Natural killer cell (primary cell): ENCODE data around the gene DACH1. TPM values are rescaled to one million over a fixed set of nuclear protein-coding genes. Genes with fewer than 3 reads are reported as not detected.

Experiments
- ATAC-seq, 3 donors: fragments of 150-1000 bp in 2 of 3; fragments of 200-7000 bp in 1 of 3; cut with Tn5 transposase; 1 replicate in 1 of 3; 2 replicates in 2 of 3; pipeline ENCODE4 v1.10.0; 2021; ENCODE audit warnings: mild to moderate bottlenecking in 2 of 3, moderate library complexity in 2 of 3
- DNase-seq, 2 donors: peaks; one replicate each; pipeline versions ENCODE4 v3.0.0 to v3.0.0-alpha.2; 2013 to 2021; ENCODE audit warnings: mixed read lengths in 1 of 2
- H3K27ac ChIP-seq: one replicate; pipeline ENCODE4 v1.5.1; 2013; ENCODE audit warnings: mild to moderate bottlenecking, low read length
- H3K27me3 ChIP-seq: one replicate; pipeline ENCODE4 v1.6.1; 2013; ENCODE audit warnings: low read length; ENCODE audit not compliant: control insufficient read depth, insufficient read depth
- H3K36me3 ChIP-seq: one replicate; pipeline ENCODE4 v1.6.1; 2013; ENCODE audit warnings: low read length; ENCODE audit not compliant: control insufficient read depth, insufficient read depth
- H3K4me1 ChIP-seq: one replicate; pipeline ENCODE4 v1.6.1; 2013; ENCODE audit warnings: low read length; ENCODE audit not compliant: control insufficient read depth, insufficient read depth
- H3K4me3 ChIP-seq: one replicate; pipeline ENCODE4 v1.5.1; 2013; ENCODE audit warnings: low read length
- H3K9me3 ChIP-seq: one replicate; pipeline ENCODE4 v1.6.1; 2013; ENCODE audit warnings: low read length; ENCODE audit not compliant: control insufficient read depth, insufficient read depth
- H3K27ac Mint-ChIP-seq, 2 donors: one replicate each; pipeline ENCODE4 v1.8.0; 2022; ENCODE audit warnings: mild to moderate bottlenecking in 2 of 2, mixed read lengths in 2 of 2, moderate library complexity in 1 of 2
- H3K27me3 Mint-ChIP-seq, 2 donors: one replicate each; pipeline ENCODE4 v1.8.0; 2022; ENCODE audit warnings: low read depth in 2 of 2, mixed read lengths in 2 of 2
- H3K36me3 Mint-ChIP-seq: one replicate; pipeline ENCODE4 v1.8.0; 2022; ENCODE audit warnings: mixed read lengths
- H3K4me1 Mint-ChIP-seq, 2 donors: one replicate each; pipeline ENCODE4 v1.8.0; 2022; ENCODE audit warnings: mixed read lengths in 2 of 2
- H3K4me3 Mint-ChIP-seq: one replicate; pipeline ENCODE4 v1.8.0; 2022; ENCODE audit warnings: mild to moderate bottlenecking, moderate library complexity, mixed read lengths
- H3K9me3 Mint-ChIP-seq, 2 donors: one replicate each; pipeline ENCODE4 v1.8.0; 2022; ENCODE audit warnings: mixed read lengths in 2 of 2
- CTCF ChIP-seq: fragments of 200-600 bp; IDR thresholded peaks from one replicate; pipeline ENCODE4 v1.8.0; 2022; ENCODE audit warnings: antibody characterized with exemption
- WGBS: methylation state at CpG from one replicate; pipeline ENCODE4 v1.1.7; 2013; ENCODE audit warnings: missing lambda C conversion rate; ENCODE audit not compliant: insufficient coverage; 5-methylcytosine and 5-hydroxymethylcytosine counted together
- intact Hi-C: fragments of 100-400 bp; cut with micrococcal nuclease; formaldehyde crosslinking; loops from one replicate; pipeline ENCODE4 v1.14.2; 2022
- total RNA-seq, 4 donors: library from RNA; stranded (reverse); fragments of 120-200 nt in 1 of 4; gene quantifications; one replicate each; pipeline versions ENCODE4 v1.2.3 to v1.2.4, GENCODE V29; 2013 to 2022

Gene DACH1
- total RNA-seq, 3 donors from 2014 or later (not counting 1 experiment from before 2014, with no cell fraction given): 0.29 to 2.3 (median 0.49) TPM

DNA sequence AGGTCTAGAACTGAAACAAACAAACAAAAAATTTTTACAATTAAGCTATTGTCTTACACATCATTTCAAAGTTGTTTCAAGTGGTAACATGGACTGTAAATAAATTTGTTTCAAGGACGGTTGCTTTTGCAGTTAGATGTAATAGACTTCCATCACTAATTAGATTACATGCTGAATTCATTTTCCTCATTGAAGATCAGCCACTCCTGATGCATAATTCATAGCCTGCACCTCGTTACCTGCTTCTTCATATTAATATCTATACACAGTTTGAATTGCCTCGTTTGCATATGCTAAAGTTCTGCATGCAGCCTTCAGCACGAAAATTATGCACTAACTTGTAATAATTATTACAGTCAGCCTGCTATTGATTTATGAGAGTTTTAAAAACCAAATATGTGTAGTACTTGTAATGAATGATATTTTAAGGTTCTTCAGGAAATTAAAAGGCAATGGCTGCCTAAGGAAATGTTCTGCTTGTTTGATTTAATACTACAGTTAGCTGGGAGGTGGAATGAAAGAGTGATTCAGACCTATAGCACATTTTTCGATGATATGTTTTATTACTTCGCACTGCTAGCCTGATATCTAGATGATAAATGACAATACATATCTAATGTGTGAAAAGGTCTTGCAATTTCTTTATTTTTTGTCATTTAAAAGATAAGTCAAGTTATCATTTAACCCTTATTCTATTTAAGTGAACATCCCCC lies 184.9 kb downstream of the DACH1 start:
- no peaks in the 10 kb centered on the region for H3K36me3 ChIP-seq
- H3K27ac ChIP-seq: no peak overlapping the region
- no peak for ATAC-seq
- no peaks in the 10 kb centered on the region for H3K36me3 Mint-ChIP-seq
- no peak overlapping the region for H3K27ac Mint-ChIP-seq
- DNase-seq: no peak
- no peak overlapping the region for H3K4me3 ChIP-seq
- no peaks in the 10 kb centered on the region for H3K4me1 Mint-ChIP-seq
- intact Hi-C loops: no loop called here
- no peak overlapping the region for H3K4me3 Mint-ChIP-seq
- no peaks in the 10 kb centered on the region for H3K27me3 Mint-ChIP-seq
- no peaks in the 10 kb centered on the region for H3K4me1 ChIP-seq
- 85% methylated on average over 5 of the region's 6 CpGs for WGBS
- H3K9me3 Mint-ChIP-seq: peaks cover 0 to 7% of the 10 kb centered on the region in 2 donors
- no peaks in the 10 kb centered on the region for H3K27me3 ChIP-seq
- no peak for TF ChIP-seq CTCF
- H3K9me3 ChIP-seq: no peaks in the 10 kb centered on the region

- Mint-ChIP-seq H3K27ac (no peak overlapping the region), H3K27me3 (no peaks in the 10 kb centered on the region), H3K36me3 (no peaks in the 10 kb centered on the region), H3K9me3 (peaks cover 0 to 2% of the 10 kb centered on the region in 2 donors), H3K4me3 (no peak overlapping the region), H3K4me1 (peaks cover 0 to 4% of the 10 kb centered on the region in 2 donors)
- no peaks in the 10 kb centered on the region for H3K9me3 ChIP-seq
- whole genome bisulfite sequencing: 77% methylated on average over 2 of the region's 2 CpGs
- ATAC-seq (no peak), DNase-seq (no peak)
- H3K4me1 ChIP-seq: peaks cover 2% of the 10 kb centered on the region
- intact Hi-C loops: no loop called here
- no peaks in the 10 kb centered on the region for H3K27me3 ChIP-seq
- H3K27ac ChIP-seq: no peak overlapping the region
- TF ChIP-seq CTCF: no peak
- H3K36me3 ChIP-seq: no peaks in the 10 kb centered on the region
- H3K4me3 ChIP-seq: no peak overlapping the region
These were observed 189.9 kb downstream of the DACH1 start for GRCh38 chr13:71677124-71677523.

DNA sequence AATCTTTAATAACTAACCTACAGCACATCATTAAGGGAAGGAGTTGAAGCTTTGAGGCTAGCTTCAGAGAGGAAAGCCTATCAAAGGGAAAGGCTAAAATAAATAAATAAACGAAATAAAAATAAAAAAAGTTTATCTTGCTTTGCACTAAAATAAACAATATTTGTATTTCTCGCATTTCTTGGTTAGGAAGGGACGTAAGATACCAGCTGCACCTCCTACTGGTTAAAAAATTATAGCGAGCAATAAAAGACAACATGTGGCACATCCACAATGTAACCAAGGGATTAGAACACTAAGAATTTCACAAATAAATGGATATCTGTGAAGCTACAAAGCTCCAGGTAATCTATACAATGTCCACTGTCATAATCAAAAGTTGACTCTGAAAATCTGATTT lies 194.5 kb downstream of the DACH1 start:
- Mint-ChIP-seq H3K4me3 (no peak overlapping the region), H3K27ac (no peak overlapping the region), H3K27me3 (no peaks in the 10 kb centered on the region), H3K4me1 (peaks cover 0 to 4% of the 10 kb centered on the region in 2 donors), H3K9me3 (no peaks in the 10 kb centered on the region), H3K36me3 (no peaks in the 10 kb centered on the region)
- H3K4me1 ChIP-seq: peaks cover 2% of the 10 kb centered on the region
- no peak overlapping the region for H3K27ac ChIP-seq
- DNase-seq (no peak), ATAC-seq (no peak)
- no peak overlapping the region for H3K4me3 ChIP-seq
- no peaks in the 10 kb centered on the region for H3K27me3 ChIP-seq
- 86% methylated on average over 4 of the region's 4 CpGs for WGBS
- intact Hi-C loops: no loop called here
- no peak for TF ChIP-seq CTCF
- H3K36me3 ChIP-seq: no peaks in the 10 kb centered on the region
- no peaks in the 10 kb centered on the region for H3K9me3 ChIP-seq

GRCh38 chr13:71663431-71663830 lies 203.6 kb downstream of the DACH1 start:
- H3K4me3 ChIP-seq: no peak overlapping the region
- no peaks in the 10 kb centered on the region for H3K9me3 ChIP-seq
- H3K4me1 Mint-ChIP-seq: no peaks in the 10 kb centered on the region
- ATAC-seq (no peak), DNase-seq (no peak)
- H3K27ac ChIP-seq: no peak overlapping the region
- H3K27me3 ChIP-seq: no peaks in the 10 kb centered on the region
- H3K9me3 Mint-ChIP-seq: peaks cover 0 to 2% of the 10 kb centered on the region in 2 donors
- H3K36me3 ChIP-seq: no peaks in the 10 kb centered on the region
- H3K27me3 Mint-ChIP-seq: no peaks in the 10 kb centered on the region
- H3K4me3 Mint-ChIP-seq: no peak overlapping the region
- no peak overlapping the region for H3K27ac Mint-ChIP-seq
- TF ChIP-seq CTCF: no peak
- intact Hi-C loops: no loop called here
- WGBS: 87% methylated on average over 2 of the region's 2 CpGs
- H3K4me1 ChIP-seq: no peaks in the 10 kb centered on the region
- H3K36me3 Mint-ChIP-seq: no peaks in the 10 kb centered on the region
